SK-N-MC (cell line): ENCODE measurements around the gene MGA.

ENCODE experiments used
- DNase-seq: peaks from one replicate; pipeline ENCODE4 v3.0.0-alpha.2; 2011; ENCODE audit warnings: low read depth, low spot score
- H3K27ac ChIP-seq: fragments of 200-600 bp; sonication (generic); 2 replicates; pipeline ENCODE4 v1.5.1; 2016; ENCODE audit warnings: mixed run types
- H3K36me3 ChIP-seq: fragments of 200-600 bp; sonication (generic); 2 replicates; pipeline ENCODE4 v1.6.1; 2017; ENCODE audit warnings: antibody characterized with exemption, low read length, mixed read lengths; ENCODE audit not compliant: insufficient read depth
- H3K4me3 ChIP-seq: fragments of 200-600 bp; sonication (generic); 2 replicates; pipeline ENCODE4 v1.5.1; 2016
- H3K9ac ChIP-seq: fragments of 200-600 bp; sonication (generic); 2 replicates; pipeline ENCODE4 v1.8.0; 2017; ENCODE audit warnings: mixed run types, mixed read lengths; ENCODE audit not compliant: insufficient read length
- H3K9me3 ChIP-seq: fragments of 200-600 bp; sonication (generic); 2 replicates; pipeline ENCODE4 v1.6.1; 2017; ENCODE audit warnings: low read depth, mild to moderate bottlenecking, antibody characterized with exemption, low read length, moderate library complexity, mixed read lengths
- EZH2 ChIP-seq: fragments of 200-600 bp; sonication (generic); IDR thresholded peaks from one replicate; pipeline ENCODE4 v1.6.1; 2017; ENCODE audit warnings: antibody characterized with exemption
- FOXP2 ChIP-seq: optimal IDR thresholded peaks from 2 replicates; pipeline ENCODE3; 2011; ENCODE audit warnings: mild to moderate bottlenecking, moderate library complexity; ENCODE audit not compliant: insufficient read depth; ENCODE audit errors: extremely low read length, control extremely low read depth
- POLR2AphosphoS5 ChIP-seq: IDR thresholded peaks from 2 replicates; pipeline ENCODE4 v1.6.1; 2012; ENCODE audit warnings: mild to moderate bottlenecking, low read depth, low read length, borderline replicate concordance

MGA gene

DNA sequence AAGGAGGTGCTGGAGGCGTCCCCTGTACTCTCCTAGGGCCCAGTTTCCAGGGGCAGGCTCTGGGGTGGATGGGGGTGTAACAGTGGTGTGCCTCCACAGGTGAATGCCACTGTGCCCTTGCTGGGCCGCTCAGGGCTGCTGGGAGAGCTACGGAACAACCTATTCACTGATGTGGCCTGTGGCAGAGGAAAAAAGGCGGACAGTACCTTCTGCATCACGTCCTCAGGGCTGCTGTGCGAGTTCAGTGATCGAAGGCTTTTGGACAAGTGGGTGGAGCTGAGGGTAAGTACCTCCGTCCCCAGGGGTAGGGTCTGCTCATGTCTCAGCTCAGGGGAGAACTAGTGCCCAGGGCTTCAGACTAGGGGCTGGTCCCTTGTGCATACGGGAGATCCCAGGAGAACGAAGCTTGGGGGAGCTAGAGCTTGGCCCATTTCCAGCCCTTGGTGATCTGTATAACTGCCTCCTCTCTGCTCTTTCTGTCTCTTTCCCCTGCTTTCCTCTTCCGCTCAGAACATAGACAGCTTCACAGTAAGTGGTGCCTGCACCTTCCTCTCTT lies 152.7 kb downstream of the MGA start:
- Histone ChIP-seq H3K4me3 (no peak overlapping the region), H3K36me3 (peaks cover 5% of the 10 kb centered on the region; the same call in 1 of the 2 replicates), H3K9me3 (no peaks in the 10 kb centered on the region), H3K9ac (no peak overlapping the region), H3K27ac (no peak overlapping the region)
- DNase-seq = no peak
- no peak for TF ChIP-seq POLR2AphosphoS5
- TF ChIP-seq FOXP2 = no peak
- TF ChIP-seq EZH2 = no peak

DNA sequence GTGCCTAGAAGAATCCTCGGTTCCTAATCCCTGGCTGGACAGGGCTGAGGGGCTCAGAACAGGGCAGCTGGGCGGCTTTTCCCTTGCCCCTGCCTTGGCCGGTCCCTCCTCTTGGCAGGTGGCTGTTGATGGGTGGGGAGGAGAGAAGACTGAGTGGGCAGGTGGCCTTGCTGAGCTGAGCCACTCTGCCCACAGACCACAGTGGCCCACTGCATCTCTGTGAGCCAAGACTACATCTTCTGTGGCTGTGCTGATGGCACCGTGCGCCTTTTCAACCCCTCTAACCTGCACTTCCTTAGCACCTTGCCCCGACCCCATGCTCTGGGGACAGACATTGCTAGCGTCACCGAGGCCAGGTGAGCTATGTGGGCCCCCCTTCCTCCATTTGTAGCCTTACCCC lies 153.2 kb downstream of the MGA start:
- TF ChIP-seq EZH2 (no peak), POLR2AphosphoS5 (no peak), FOXP2 (no peak)
- no peaks in the 10 kb centered on the region for H3K9me3 ChIP-seq
- H3K36me3 ChIP-seq = peaks cover 9% of the 10 kb centered on the region; the same call in 1 of the 2 replicates
- no peak for DNase-seq
- H3K27ac ChIP-seq = no peak overlapping the region
- H3K9ac ChIP-seq = no peak overlapping the region
- no peak overlapping the region for H3K4me3 ChIP-seq

DNA sequence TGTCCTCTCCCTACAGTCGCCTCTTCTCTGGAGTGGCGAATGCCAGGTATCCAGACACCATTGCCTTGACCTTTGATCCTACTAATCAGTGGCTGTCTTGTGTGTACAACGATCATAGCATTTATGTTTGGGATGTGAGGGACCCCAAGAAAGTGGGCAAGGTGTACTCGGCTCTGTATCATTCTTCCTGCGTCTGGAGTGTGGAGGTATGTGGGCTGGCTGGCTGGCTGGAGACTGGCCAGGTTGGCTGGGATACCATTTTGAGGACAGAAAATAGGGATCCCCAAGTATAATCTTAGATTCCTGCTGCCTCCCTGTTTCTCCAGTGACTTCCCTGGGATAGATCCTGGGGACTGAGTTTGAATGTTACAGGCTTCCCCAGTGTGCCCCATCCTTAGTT lies 154.3 kb downstream of the MGA start:
- no peak for TF ChIP-seq POLR2AphosphoS5
- TF ChIP-seq EZH2 = no peak
- Histone ChIP-seq H3K9ac (no peak overlapping the region), H3K9me3 (no peaks in the 10 kb centered on the region), H3K36me3 (peaks cover 9% of the 10 kb centered on the region; the same call in 1 of the 2 replicates), H3K4me3 (no peak overlapping the region), H3K27ac (no peak overlapping the region)
- no peak for DNase-seq

DNA sequence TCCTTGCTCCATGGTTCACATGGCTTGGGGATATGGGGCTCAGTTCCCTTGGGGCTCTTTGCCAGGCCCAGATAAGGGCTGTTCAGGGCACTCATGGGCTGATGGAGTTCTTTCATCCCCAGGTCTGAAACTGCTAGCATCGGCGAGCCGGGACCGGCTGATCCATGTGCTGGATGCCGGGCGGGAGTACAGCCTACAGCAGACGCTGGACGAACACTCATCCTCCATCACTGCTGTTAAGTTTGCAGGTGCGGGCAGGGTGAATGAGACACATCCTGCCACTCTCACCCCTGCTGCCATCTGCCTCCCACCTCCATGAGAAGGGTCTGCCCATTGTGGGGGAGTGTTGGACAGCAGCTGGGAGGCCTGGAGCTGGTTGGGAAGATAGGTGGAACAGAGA lies 156.6 kb downstream of the MGA start:
- H3K36me3 ChIP-seq = peaks cover 9% of the 10 kb centered on the region; the same call in 1 of the 2 replicates
- H3K27ac ChIP-seq = no peak overlapping the region
- no peak overlapping the region for H3K9ac ChIP-seq
- no peaks in the 10 kb centered on the region for H3K9me3 ChIP-seq
- no peak overlapping the region for H3K4me3 ChIP-seq
- DNase-seq = no peak
- TF ChIP-seq POLR2AphosphoS5 (no peak), FOXP2 (no peak), EZH2 (no peak)

DNA sequence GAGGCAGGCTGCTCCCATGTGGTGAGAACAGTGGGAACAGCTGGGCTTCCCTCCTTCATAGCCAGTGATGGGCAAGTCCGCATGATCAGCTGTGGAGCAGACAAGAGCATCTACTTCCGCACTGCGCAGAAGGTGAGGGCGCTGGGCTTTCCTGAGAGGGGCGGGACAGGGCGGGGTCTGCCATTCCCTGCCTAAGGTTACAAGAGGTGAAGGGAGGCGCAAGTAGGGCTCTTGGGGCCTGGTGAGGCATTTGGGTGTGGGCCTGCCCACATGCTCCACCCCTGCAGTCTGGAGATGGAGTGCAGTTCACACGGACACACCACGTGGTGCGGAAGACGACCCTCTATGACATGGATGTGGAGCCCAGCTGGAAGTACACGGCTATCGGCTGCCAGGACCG lies 157.1 kb downstream of the MGA start:
- Histone ChIP-seq H3K9ac (no peak overlapping the region), H3K27ac (no peak overlapping the region), H3K9me3 (no peaks in the 10 kb centered on the region), H3K36me3 (peaks cover 9% of the 10 kb centered on the region; the same call in 1 of the 2 replicates), H3K4me3 (no peak overlapping the region)
- TF ChIP-seq POLR2AphosphoS5 = no peak
- TF ChIP-seq FOXP2 = no peak
- no peak for TF ChIP-seq EZH2
- DNase-seq = no peak

DNA sequence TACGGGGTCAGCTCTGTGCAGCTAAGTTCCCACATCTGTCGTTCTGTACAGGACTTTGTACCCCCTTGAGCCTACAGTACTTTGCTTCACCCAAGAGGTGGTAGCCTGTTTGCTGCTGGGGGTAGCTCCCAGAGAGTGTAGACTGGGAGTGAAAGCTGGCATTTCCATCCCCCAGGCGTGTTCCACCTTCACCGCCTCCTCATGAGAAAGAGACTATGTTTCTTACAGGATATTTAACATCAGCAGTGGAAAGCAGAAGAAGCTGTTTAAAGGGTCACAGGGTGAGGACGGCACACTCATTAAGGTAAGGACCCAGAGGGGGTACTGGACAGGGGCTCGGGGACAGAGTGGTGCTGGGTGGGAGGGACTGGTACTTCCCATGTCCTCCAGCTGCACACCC lies 157.6 kb downstream of the MGA start:
- no peak overlapping the region for H3K27ac ChIP-seq
- H3K36me3 ChIP-seq = peaks cover 9% of the 10 kb centered on the region; the same call in 1 of the 2 replicates
- no peak overlapping the region for H3K4me3 ChIP-seq
- no peak overlapping the region for H3K9ac ChIP-seq
- DNase-seq = no peak
- H3K9me3 ChIP-seq = no peaks in the 10 kb centered on the region
- TF ChIP-seq FOXP2 (no peak), EZH2 (no peak), POLR2AphosphoS5 (no peak)

DNA sequence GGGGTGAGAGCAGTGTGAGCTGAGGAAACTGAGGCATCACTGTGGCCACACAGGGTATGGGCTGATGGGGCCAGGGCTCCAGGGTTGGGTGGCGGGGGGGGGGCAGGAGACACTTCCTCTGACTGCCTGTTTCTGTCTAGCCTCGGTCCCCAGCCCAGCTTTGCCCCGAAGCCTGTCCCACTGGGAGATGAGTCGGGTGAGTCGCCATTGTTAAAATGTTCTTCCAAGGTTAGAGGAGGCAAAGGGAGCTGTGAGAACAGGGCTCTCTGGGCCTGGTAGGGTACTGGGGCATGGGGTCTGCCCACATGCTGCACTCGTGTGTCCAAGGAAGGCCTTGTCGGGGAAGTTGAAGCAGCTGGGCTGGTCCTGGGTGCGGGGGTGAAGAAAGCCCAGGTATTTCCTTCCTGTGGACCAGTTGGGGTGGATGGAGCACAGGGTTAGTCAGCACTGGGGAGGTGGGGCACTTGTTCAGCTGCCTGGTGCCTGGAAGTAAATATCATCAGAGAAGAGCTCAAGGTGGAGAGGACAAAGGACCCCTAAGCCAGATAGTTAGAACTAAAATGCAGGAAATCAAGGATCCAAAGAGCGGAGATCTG lies 159.3 kb downstream of the MGA start:
- Histone ChIP-seq H3K9ac (no peak overlapping the region), H3K36me3 (peaks cover 9% of the 10 kb centered on the region; the same call in 1 of the 2 replicates), H3K27ac (no peak overlapping the region), H3K4me3 (no peak overlapping the region), H3K9me3 (no peaks in the 10 kb centered on the region)
- no peak for TF ChIP-seq EZH2
- DNase-seq = no peak

DNA sequence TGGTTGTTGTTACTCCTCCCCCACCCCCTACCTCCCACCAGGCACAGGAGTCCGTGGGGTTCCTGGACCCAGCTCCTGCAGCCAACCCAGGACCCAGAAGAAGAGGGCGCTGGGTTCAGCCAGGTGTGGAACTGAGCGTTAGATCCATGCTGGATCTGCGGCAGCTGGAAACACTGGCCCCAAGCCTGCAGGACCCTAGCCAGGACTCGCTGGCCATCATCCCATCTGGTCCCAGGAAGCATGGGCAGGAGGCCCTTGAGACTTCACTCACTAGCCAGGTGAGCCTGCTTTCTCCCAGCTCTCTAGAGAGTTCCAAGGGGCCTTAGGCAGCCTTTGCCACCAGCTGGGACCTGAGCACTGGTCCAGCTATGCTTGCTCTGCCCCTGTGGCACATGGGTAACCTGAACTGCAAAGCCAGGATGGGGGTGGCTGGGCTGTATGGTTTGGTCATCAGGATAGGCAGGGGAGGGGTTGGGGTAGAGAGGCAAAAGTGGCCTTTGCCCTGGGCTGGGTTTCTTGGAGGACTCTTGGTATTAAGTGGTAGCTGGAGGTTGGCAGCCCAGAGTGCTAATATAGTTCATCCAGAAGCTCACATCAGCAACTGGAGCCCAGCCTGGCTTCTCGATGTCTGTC lies 160.7 kb downstream of the MGA start:
- H3K4me3 ChIP-seq = no peak overlapping the region
- H3K27ac ChIP-seq = no peak overlapping the region
- TF ChIP-seq FOXP2 (no peak), EZH2 (no peak)
- peaks cover 9% of the 10 kb centered on the region; the same call in 1 of the 2 replicates for H3K36me3 ChIP-seq
- H3K9ac ChIP-seq = no peak overlapping the region
- no peaks in the 10 kb centered on the region for H3K9me3 ChIP-seq
- DNase-seq = no peak

DNA sequence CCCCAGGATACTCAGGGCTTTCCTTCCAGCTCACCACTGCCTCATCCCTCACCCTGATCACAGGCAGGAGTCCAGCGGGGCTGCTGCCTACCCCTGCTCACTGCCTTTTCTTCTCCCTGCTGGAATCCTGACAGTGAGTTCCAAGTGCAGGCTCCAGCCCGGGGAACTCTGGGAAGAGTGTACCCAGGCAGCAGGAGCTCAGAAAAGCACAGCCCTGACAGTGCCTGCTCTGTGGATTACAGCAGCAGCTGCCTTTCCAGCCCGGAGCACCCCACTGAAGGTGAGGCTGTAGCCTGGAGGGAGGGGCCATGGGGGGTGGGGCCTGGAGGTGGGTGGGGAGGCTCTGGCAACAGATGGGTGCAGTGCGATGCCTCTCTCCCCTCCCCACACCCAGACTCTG lies 161.6 kb downstream of the MGA start:
- TF ChIP-seq FOXP2 (no peak), EZH2 (no peak)
- Histone ChIP-seq H3K36me3 (peaks cover 9% of the 10 kb centered on the region; the same call in 1 of the 2 replicates), H3K4me3 (no peak overlapping the region), H3K9ac (no peak overlapping the region), H3K9me3 (no peaks in the 10 kb centered on the region), H3K27ac (no peak overlapping the region)
- no peak for DNase-seq
